HG03135 (cell line): ENCODE results near the gene FAM174C.

Source experiments
- ATAC-seq: cut with Tn5 transposase; IDR thresholded peaks from one replicate; pipeline ENCODE4 v1.9.1; 2021; ENCODE audit warnings: mild to moderate bottlenecking, moderate library complexity; ENCODE audit not compliant: unreplicated experiment

The FAM174C gene

GRCh38 chr19:1249990-1250436 lies 25.3 kb upstream of the FAM174C start:
- peak; percentile 0 for ATAC-seq

GRCh38 chr19:1250437-1251260 lies 24.7 kb upstream of the FAM174C start:
- ATAC-seq = no peak

DNA sequence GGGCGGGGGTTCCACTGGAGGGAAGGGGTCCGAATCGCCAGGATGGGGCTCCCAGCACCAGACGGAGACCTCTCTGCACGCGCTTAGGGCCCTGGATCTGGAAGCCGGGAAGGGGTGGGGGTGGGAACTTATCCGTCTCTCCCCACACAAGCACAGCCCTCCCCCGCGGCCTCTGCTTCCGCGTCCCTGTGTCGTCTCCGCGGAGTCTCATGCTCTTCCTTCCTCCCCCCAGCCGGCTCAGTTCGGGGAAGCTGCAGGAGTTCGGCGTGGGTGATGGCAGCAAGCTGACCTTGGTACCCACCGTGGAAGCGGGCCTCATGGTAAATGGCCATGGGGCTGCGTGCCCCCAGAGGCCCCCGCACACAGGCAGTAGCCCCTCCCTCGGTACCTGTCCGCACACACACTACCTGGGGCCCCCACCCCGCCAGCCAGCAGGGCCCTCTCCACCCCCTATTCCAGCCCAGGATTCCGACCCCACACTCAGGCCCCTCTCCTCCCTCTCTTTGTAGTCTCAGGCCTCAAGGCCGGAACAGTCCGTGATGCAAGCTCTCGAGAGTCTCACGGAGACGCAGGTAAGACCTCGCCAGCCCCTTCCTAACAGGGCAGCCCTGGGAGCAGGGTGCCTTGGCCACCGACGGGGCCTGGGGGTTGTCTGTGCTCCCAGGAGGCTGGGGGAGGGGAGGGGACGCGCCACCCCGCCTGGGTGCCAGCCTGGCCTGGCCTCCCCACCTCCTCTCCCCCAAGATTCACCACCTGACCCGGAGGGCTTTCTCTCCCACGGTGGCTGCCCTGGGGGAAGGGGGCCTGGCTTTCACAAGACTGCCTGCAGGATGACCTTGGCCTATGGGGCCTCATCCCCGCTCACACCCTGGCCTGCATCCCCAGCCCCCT lies 23.8 kb upstream of the FAM174C start:
- ATAC-seq = no peak

DNA sequence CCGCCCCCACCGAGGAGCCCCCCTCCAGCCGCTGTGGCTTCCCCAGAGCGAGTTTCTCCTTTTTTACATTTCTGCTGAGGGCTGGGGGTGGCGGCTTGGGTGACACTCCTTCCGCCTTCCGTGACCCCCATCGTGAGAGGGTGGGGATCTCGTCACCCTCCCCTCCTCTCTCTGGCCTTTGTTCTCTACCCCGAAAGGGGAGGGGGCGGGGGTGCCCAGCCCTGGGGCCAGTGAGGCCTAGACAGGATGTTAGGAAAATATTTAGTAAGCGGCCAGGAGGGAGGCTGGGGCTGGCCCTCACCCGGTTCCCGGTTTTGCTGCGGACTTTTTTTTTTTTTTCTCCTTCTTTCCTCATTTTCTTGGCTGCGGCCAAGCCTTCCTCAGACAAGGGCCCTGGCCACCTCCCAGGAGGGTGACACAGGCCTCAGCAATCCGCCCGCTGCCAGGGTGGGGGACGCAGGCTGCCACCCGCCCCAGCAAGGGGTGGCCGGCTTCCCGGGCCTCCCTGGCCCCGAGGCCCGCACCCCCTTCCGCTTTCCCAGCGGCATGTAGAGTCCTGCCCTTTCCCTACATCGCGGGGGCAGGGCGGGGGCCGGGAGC lies 23.0 kb upstream of the FAM174C start:
- no peak for ATAC-seq

GRCh38 chr19:1252821-1253513 lies 22.4 kb upstream of the FAM174C start:
- no peak for ATAC-seq

DNA sequence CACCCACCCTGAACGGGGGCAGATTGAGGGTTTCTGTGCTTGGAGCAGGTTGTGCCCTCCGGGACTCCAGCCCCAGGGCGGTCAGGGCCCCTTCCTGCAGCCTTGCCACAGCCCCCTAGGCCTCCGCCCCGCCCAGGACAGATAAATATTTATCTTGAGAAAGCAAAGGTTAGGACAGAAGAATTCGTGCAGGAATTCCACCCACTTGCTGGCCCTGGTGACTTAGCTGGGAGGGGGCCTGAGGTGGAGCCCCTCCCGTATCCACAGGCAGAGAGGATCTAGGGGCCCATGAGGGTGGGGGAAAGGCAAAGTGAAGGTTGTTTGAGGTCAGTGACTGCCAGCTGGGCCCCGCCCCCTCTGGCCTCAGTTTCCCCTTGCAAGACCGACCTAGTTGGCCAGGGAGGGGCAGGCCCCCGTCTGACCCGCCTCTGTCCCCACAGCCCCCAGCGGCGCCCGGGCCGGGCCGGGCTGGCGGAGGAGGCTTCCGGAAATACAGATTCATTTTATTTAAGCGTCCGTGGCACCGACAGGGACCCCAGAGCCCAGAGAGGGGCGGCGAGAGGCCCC lies 21.7 kb upstream of the FAM174C start:
- no peak for ATAC-seq

DNA sequence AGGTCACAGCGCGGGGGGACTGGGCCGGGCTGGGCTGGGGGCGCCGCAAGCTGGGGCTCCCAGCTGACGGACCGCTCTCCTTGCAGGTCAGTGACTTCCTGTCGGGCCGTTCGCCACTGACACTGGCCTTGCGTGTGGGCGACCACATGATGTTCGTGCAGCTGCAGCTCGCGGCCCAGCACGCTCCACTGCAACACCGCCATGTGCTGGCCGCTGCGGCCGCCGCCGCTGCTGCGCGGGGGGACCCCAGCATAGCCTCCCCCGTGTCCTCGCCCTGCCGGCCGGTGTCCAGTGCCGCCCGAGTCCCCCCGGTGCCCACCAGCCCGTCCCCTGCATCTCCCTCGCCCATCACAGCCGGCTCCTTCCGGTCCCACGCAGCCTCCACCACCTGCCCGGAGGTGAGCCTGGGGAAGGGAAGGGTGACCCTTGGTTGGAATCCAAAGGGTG lies 21.2 kb upstream of the FAM174C start:
- ATAC-seq = no peak

DNA sequence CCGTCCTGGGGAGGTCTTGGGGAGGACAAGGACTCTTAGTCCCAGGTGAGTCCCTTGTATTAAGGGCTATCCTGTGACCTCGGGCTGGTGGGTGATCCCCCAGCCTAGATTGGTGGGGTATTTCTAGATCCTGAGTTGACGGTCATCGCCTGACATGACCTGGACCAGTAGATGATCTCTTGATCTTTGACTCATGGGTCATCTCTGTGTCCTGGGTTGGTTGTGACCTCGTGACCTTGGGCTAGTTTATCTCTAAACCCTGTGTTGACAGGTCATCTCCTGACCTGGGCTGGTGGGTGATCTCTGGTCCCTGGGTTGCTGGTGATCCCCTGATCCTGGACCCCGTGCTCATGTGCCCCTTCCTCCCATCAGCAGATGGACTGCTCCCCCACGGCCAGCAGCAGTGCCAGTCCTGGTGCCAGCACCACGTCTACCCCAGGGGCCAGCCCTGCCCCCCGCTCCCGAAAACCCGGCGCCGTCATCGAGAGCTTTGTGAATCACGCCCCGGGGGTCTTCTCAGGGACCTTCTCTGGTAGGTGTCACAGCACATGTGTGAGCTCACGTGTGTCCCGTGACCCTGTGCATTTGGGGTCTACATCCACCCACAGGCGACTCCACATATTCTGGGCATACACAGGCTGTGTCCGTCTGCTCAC lies 20.7 kb upstream of the FAM174C start:
- no peak for ATAC-seq

- no peak for ATAC-seq
Observed at GRCh38 chr19:1255186-1256161, 19.9 kb upstream of the FAM174C start.

DNA sequence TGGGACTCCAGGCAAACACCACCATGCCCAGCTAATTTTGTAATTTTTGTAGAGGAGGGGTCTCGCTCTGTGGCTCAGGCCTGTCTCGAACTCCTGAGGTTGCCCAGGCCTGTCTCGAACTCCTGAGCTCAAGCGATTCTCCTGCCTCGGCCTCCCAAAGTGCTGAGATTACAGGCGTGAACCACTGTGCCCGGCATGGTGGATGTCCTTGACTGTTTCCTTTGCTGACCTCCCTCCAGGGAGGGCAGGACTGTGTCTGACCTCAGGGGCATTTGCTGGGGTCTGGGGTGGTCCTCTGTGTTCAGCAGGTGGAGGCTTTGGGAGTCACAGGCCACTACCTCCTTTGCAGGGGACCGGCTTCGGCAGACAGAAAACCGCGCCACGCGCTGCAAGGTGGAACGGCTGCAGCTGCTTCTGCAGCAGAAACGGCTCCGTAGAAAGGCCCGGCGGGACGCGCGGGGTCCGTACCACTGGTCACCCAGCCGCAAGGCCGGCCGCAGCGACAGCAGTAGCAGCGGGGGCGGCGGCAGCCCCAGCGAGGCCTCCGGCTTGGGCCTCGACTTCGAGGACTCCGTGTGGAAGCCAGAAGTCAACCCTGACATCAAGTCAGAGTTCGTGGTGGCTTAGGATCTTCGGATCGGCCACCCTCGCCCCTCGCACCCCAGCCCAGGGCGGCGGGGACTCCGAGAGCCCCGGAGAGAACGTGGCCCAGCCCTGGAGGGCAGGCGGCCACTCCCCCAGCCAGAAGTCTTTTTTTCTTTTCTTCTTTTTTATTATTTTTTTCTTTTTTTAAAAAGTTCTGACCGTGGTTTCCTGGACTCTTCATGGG lies 18.5 kb upstream of the FAM174C start:
- ATAC-seq = no peak

DNA sequence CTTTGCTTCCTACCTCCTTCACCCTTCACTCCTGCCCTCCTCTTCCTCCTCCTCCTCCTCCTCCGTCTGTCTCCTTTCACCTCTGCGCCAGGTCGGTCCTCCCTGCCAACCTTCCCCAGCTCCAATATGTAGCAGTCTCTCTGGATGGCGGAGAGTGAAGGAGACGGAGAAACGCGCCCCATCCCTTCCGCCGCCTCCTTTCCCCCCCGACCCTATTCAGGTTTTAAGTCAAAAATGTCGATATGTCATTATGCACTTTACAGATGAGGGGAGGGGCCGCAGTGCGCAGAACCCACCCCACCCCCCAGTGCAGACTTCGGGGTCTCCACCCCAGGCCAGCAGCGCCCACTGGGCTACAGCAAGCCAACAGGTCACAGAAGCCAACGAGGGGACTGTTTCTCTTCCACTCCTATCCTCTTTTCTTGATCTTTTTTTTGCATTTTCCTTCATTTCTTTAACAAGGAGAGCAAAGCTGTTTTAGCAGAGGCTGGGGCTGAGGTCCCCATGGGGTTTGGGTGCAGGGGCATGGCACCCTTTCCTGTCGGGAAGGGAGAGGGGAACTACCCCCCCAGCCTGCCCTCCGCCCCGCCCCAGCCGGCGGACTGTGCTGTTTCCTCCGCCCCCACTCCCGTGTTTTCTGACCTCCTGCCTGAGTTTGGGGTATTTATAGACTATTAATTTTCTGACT lies 17.7 kb upstream of the FAM174C start:
- no peak for ATAC-seq

GRCh38 chr19:1258163-1258492 lies 17.2 kb upstream of the FAM174C start:
- no peak for ATAC-seq

DNA sequence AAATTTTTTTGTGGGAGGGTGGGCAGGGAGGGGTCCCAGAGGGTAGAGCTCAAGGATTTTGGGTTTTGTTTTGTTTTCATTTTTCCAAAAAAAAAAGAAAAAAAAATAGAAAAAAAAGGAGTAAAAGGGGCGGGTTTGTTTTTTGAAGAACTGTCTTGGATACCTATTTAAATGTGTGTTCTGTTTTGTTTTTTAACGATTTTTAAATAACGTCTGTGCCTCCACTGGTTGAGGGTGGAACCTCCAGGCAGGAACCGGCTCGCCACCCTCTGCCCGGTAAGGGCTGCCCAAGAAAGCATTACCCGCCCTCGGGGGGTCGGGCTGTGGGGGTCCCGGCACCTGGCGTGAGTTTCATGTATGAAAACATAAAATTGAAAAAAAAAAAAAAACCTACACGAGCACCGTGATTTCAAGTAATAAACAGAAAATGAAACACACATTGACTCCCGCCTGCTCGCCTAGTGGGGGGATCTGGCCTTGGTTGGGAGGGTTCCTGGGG lies 16.6 kb upstream of the FAM174C start:
- ATAC-seq = no peak

- no peak for ATAC-seq
Observed at GRCh38 chr19:1259206-1259875, 16.0 kb upstream of the FAM174C start.

DNA sequence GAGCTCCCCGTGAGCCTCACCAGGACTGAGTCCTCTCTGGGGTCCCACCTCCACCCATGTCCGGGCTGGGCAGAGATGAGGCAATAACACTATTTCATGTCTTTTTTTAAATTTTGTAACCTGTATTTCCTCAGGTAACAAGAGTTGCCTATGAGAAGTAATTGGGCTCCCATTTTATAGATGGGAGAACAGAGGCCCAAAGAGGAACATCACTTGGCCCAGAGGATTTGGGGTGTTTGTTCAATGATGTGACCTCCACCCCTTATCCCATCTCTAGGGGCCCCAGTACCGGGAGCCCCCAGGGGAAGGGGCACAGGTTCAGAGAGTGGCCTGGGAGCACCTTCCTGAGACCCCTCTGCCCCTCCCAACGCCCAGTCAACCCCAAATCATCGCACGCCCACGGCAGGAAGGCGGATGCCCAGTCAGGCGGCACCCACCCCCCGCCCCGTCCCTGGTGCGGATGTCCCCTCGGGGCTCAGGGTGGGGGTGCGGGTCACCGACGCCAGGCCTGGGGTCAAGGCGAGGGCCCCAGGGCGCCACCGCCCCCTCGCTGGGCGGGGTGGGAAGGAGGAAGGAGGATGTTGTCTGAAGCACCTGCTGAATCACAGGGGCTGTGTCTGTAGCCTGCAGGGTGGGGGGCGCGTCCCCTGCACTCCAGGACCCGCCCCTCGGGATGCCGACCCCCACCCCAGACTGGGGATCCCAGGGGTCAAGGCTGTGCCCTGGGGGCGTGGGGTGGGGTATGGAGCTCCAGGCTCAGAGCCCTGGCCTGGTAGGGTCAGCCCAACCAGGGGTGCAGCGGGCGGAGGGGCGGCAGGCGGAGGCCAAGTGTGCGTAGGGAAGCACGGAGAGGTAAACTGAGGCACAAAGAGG lies 15.2 kb upstream of the FAM174C start:
- ATAC-seq = no peak
